Esophagus squamous epithelium (tissue), 4 donors: ENCODE measurements around the gene TCL1B.

Source experiments
- POLR2A ChIP-seq, 4 donors: fragments of 450-650 bp; IDR thresholded peaks; one replicate each; pipeline ENCODE4 v1.6.1; 2017; ENCODE audit warnings: antibody characterized with exemption in 4 of 4, mild to moderate bottlenecking in 4 of 4, moderate library complexity in 3 of 4
- TF ChIP-seq, protein P1 (sequence below), 6 experiments: fragments of 450-650 bp in 4 of 6; fragments of 200-600 bp in 2 of 6; sonication (generic) in 2 of 6; IDR thresholded peaks; one replicate each; pipeline ENCODE4 v1.5.1; 2016 to 2019; ENCODE audit warnings: antibody characterized with exemption in 6 of 6, mild to moderate bottlenecking in 4 of 6, moderate library complexity in 4 of 6

DNA sequence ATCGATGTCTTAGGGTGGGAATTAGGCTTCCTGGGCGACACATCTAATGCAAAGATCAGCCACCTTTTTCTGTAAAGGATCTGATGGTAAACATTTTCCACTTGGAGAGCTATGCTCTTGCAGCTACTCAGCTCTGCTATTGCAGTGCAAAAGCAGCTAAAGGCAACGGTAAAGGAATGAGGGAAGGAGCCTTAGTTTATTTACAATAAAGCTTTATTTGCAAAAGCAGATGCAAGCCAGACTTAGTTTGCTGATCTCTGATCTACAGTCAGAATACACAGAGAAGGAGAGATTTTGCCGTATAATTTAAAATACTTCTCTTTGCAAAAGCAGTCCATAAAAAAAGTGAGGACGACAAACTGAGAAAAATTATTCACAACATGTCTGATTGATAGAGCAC is 3.2 kb downstream of the TCL1B start:
- TF ChIP-seq, protein P1, sequence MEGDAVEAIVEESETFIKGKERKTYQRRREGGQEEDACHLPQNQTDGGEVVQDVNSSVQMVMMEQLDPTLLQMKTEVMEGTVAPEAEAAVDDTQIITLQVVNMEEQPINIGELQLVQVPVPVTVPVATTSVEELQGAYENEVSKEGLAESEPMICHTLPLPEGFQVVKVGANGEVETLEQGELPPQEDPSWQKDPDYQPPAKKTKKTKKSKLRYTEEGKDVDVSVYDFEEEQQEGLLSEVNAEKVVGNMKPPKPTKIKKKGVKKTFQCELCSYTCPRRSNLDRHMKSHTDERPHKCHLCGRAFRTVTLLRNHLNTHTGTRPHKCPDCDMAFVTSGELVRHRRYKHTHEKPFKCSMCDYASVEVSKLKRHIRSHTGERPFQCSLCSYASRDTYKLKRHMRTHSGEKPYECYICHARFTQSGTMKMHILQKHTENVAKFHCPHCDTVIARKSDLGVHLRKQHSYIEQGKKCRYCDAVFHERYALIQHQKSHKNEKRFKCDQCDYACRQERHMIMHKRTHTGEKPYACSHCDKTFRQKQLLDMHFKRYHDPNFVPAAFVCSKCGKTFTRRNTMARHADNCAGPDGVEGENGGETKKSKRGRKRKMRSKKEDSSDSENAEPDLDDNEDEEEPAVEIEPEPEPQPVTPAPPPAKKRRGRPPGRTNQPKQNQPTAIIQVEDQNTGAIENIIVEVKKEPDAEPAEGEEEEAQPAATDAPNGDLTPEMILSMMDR (IDR thresholded peaks at IDR 0.05): no peak
- TF ChIP-seq POLR2A (IDR thresholded peaks at IDR 0.05): no peak
